Measurements from ENCODE around the gene SAMD11. TPM values are rescaled to one million over a fixed set of nuclear protein-coding genes. Genes with fewer than 3 reads are reported as not detected.

The SAMD11 gene
- total RNA-seq, 2 experiments from 2014 or later, result not detected

GRCh38 chr1:910881-911721 lies 12.6 kb upstream of the SAMD11 start:
- Mint-ChIP-seq H3K9me3 (no peaks in the 10 kb centered on the region), H3K27ac (no peak overlapping the region), H3K4me3 (no peak overlapping the region), H3K27me3 (peaks cover 43% of the 10 kb centered on the region), H3K36me3 (ENCODE audit: low read depth) (no peaks in the 10 kb centered on the region), H3K4me1 (ENCODE audit: low read depth) (peaks cover 8% of the 10 kb centered on the region)
- POLR2A ChIA-PET, result no interaction called here
- peaks cover 0 to 5% of the 10 kb centered on the region in 2 experiments for H3K9me3 ChIP-seq (ENCODE audit: control insufficient read depth in 1 of 2, insufficient read depth in 1 of 2, low read length in 2 of 2)
- no peak for TF ChIP-seq CTCF (IDR thresholded peaks at IDR 0.05)
- CTCF ChIA-PET, result no interaction called here
- H3K36me3 ChIP-seq (ENCODE audit: insufficient read depth, low read length), result no peaks in the 10 kb centered on the region
- intact Hi-C loops (cut with DNase I, micrococcal nuclease), result no loop called here
- peaks cover 19 to 37% of the 10 kb centered on the region in 2 experiments for H3K27me3 ChIP-seq (ENCODE audit: control insufficient read depth in 1 of 2, insufficient read depth in 2 of 2, low read length in 2 of 2)
- H3K4me1 ChIP-seq (ENCODE audit: insufficient read depth, low read length), result peaks cover 4% of the 10 kb centered on the region
- DNase-seq (peak in 1 of 14 experiments; percentile 24), ATAC-seq (ENCODE audit: poor library complexity) (no peak)
- no peak overlapping the region for H3K4me3 ChIP-seq (ENCODE audit: low read length)
- no peak overlapping the region for H3K27ac ChIP-seq (ENCODE audit: low read depth in 1 of 2, low read length in 2 of 2)

GRCh38 chr1:911875-912739 lies 11.6 kb upstream of the SAMD11 start:
- ATAC-seq (ENCODE audit: poor library complexity), result no peak
- Mint-ChIP-seq H3K36me3 (ENCODE audit: low read depth) (no peaks in the 10 kb centered on the region), H3K4me1 (ENCODE audit: low read depth) (peaks cover 8% of the 10 kb centered on the region), H3K27ac (no peak overlapping the region), H3K27me3 (peaks cover 37% of the 10 kb centered on the region), H3K4me3 (no peak overlapping the region), H3K9me3 (no peaks in the 10 kb centered on the region)
- no peak overlapping the region for H3K4me3 ChIP-seq (ENCODE audit: low read length)
- H3K27ac ChIP-seq (ENCODE audit: low read depth in 1 of 2, low read length in 2 of 2), result no peak overlapping the region
- H3K4me1 ChIP-seq (ENCODE audit: insufficient read depth, low read length), result no peaks in the 10 kb centered on the region
- ChIA-PET POLR2A (no interaction called here), CTCF (no interaction called here)
- DNase-seq, result peak in 1 of 14 experiments; percentile 15
- H3K36me3 ChIP-seq (ENCODE audit: insufficient read depth, low read length), result no peaks in the 10 kb centered on the region
- peaks cover 18 to 27% of the 10 kb centered on the region in 2 experiments for H3K27me3 ChIP-seq (ENCODE audit: control insufficient read depth in 1 of 2, insufficient read depth in 2 of 2, low read length in 2 of 2)
- intact Hi-C loops (cut with DNase I, micrococcal nuclease), result no loop called here
- H3K9me3 ChIP-seq (ENCODE audit: control insufficient read depth in 1 of 2, insufficient read depth in 1 of 2, low read length in 2 of 2), result peaks cover 0 to 5% of the 10 kb centered on the region in 2 experiments
- TF ChIP-seq CTCF (IDR thresholded peaks at IDR 0.05), result no peak

- ChIA-PET CTCF (no interaction called here), POLR2A (no interaction called here)
- Histone ChIP-seq H3K27ac (ENCODE audit: low read depth in 1 of 2, low read length in 2 of 2) (no peak overlapping the region), H3K27me3 (ENCODE audit: control insufficient read depth in 1 of 2, insufficient read depth in 2 of 2, low read length in 2 of 2) (peaks cover 14 to 23% of the 10 kb centered on the region in 2 experiments), H3K36me3 (ENCODE audit: insufficient read depth, low read length) (no peaks in the 10 kb centered on the region), H3K9me3 (ENCODE audit: control insufficient read depth in 1 of 2, insufficient read depth in 1 of 2, low read length in 2 of 2) (peaks cover 0 to 5% of the 10 kb centered on the region in 2 experiments), H3K4me3 (ENCODE audit: low read length) (no peak overlapping the region), H3K4me1 (ENCODE audit: insufficient read depth, low read length) (no peaks in the 10 kb centered on the region)
- DNase-seq, result peak in 1 of 14 experiments; percentile 31
- TF ChIP-seq CTCF (IDR thresholded peaks at IDR 0.05), result no peak
- Mint-ChIP-seq H3K27me3 (peaks cover 37% of the 10 kb centered on the region), H3K4me1 (ENCODE audit: low read depth) (peaks cover 8% of the 10 kb centered on the region), H3K27ac (no peak overlapping the region), H3K9me3 (no peaks in the 10 kb centered on the region), H3K4me3 (no peak overlapping the region), H3K36me3 (ENCODE audit: low read depth) (no peaks in the 10 kb centered on the region)
- intact Hi-C loops (cut with DNase I, micrococcal nuclease), result no loop called here
- peak; percentile 67 for ATAC-seq (ENCODE audit: poor library complexity)
Measured at GRCh38 chr1:912740-913301, 10.9 kb upstream of the SAMD11 start.
